ENCODE measurements around the gene DNAL1.

The DNAL1 gene, protein sequence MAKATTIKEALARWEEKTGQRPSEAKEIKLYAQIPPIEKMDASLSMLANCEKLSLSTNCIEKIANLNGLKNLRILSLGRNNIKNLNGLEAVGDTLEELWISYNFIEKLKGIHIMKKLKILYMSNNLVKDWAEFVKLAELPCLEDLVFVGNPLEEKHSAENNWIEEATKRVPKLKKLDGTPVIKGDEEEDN

DNA sequence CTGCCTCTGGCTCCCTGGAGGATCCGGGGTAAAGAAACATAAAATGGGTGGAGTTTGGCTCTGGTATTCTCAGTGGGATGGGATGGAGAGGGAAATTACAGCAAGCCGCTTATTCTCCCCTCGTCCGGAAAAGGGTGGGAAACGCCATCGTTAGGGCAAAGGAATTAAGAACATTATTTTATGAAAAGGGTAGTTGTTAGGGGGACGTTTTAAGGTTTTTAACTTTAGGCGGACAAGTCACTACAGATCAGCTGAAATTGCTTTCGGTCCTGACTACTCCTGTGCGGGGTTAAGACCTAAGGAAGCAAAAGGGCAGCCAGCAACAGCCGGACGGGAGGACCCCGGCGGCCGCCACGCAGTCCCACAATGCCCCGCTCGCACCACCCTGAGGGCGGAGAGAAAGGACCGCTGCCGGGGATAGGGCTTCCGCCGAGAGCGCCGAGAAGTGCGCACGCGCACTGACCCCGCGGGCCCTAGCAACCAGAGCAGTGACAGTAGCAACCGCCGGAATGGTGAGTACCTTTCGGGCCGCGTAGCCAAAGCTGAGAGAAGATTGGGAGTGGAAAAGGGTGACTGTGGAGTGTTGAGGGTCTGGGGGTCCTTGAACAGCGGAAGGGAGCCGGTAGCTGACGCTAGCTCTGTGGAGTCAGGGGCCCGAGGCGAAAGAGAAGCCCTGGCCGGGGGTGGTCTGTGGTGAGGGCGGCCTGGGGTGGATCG lies at the start of gene DNAL1:
DNAL1 (plus strand) TSS at position 456 of the 717 bp plus-strand sequence; CDS start at position 510, 54 bp downstream.
- peaks cover 7% of the 10 kb centered on the region for H3K36me3 Mint-ChIP-seq (ENCODE audit: insufficient read depth)
- H3K4me3 Mint-ChIP-seq = peak within 1 kb of the TSS; percentile 93
- H3K27me3 Mint-ChIP-seq = no peaks in the 10 kb centered on the region
- H3K9me3 Mint-ChIP-seq = no peaks in the 10 kb centered on the region
- peak within 1 kb of the TSS; percentile 98 for H3K27ac Mint-ChIP-seq (ENCODE audit: low read depth)
- ATAC-seq (replicated peaks; ENCODE audit: extremely low read depth, poor library complexity, severe bottlenecking) = peak; percentile 98
- peak; percentile 82 for DNase-seq (ENCODE audit: low spot score in 2 of 2)
- H3K4me1 Mint-ChIP-seq = peaks cover 15% of the 10 kb centered on the region

DNA sequence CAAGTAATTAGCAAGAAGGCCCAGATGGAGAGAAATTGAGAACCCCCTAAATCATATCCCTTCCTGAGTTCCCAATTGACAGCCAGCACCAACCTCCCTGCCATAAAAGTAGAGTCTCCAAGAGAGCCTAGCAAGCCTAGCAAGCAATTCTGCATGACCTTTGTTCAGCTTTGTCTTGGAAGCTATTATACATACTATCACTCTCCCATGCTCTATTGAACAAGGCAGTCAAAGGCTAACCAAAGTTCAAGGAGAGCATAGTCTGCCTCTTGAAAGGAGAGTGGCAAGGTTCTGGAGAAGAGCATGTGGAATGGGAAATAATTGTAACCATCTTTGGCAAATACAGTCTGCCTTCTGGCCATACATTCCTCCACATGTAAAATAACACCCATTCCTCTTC lies 45.3 kb upstream of the DNAL1 start:
- Mint-ChIP-seq H3K36me3 (ENCODE audit: insufficient read depth) (no peaks in the 10 kb centered on the region), H3K9me3 (no peaks in the 10 kb centered on the region), H3K4me3 (no peak overlapping the region), H3K27ac (ENCODE audit: low read depth) (no peak overlapping the region), H3K4me1 (no peaks in the 10 kb centered on the region), H3K27me3 (no peaks in the 10 kb centered on the region)
- ATAC-seq (replicated peaks; ENCODE audit: extremely low read depth, poor library complexity, severe bottlenecking) = no peak
- DNase-seq (ENCODE audit: low spot score in 2 of 2) = no peak

DNA sequence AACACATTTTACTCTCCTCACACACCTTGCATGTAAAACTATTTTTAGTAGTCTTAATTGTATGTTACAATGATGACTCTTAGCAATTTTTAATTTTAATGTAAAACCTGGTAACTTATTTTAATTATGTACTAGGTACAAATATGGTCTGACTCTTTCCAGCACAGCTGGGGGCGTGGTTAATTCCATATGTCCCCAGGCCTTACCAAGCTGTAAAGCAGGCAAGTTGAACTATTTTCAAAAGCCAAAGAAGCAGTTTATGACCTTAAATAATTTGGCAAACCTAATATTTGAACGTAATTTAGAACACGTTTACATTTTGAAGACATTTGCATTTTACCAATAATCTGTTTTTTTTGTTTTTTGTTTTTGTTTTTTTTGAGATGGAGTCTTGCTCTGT lies 41.8 kb upstream of the DNAL1 start:
- no peak overlapping the region for H3K4me3 Mint-ChIP-seq
- no peak for DNase-seq (ENCODE audit: low spot score in 2 of 2)
- no peak for ATAC-seq (replicated peaks; ENCODE audit: extremely low read depth, poor library complexity, severe bottlenecking)
- no peak overlapping the region for H3K27ac Mint-ChIP-seq (ENCODE audit: low read depth)
- no peaks in the 10 kb centered on the region for H3K4me1 Mint-ChIP-seq
- no peaks in the 10 kb centered on the region for H3K27me3 Mint-ChIP-seq
- no peaks in the 10 kb centered on the region for H3K36me3 Mint-ChIP-seq (ENCODE audit: insufficient read depth)
- no peaks in the 10 kb centered on the region for H3K9me3 Mint-ChIP-seq

DNA sequence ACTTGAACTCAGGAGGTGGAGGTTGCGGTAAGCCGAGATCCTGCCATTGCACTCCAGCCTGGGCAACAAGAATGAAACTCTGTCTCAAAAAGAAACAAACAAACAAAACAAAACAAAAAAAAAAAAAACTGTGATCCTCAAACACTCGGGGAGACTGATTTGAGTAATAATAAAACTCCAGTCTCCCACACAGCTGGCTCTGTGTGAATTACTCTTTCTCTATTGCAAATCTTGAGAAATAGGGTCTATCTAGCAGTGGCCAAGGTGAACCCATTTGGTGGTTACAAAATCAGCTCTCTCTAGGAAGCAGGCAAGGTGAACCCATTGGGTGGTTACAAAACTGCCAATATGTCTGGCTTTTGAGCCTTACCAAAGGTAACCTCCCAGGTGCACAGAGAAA lies 38.5 kb upstream of the DNAL1 start:
- H3K27ac Mint-ChIP-seq (ENCODE audit: low read depth) = no peak overlapping the region
- H3K9me3 Mint-ChIP-seq = no peaks in the 10 kb centered on the region
- no peaks in the 10 kb centered on the region for H3K4me1 Mint-ChIP-seq
- ATAC-seq (replicated peaks; ENCODE audit: extremely low read depth, poor library complexity, severe bottlenecking) (no peak), DNase-seq (ENCODE audit: low spot score in 2 of 2) (no peak)
- H3K36me3 Mint-ChIP-seq (ENCODE audit: insufficient read depth) = no peaks in the 10 kb centered on the region
- no peak overlapping the region for H3K4me3 Mint-ChIP-seq
- H3K27me3 Mint-ChIP-seq = no peaks in the 10 kb centered on the region

DNA sequence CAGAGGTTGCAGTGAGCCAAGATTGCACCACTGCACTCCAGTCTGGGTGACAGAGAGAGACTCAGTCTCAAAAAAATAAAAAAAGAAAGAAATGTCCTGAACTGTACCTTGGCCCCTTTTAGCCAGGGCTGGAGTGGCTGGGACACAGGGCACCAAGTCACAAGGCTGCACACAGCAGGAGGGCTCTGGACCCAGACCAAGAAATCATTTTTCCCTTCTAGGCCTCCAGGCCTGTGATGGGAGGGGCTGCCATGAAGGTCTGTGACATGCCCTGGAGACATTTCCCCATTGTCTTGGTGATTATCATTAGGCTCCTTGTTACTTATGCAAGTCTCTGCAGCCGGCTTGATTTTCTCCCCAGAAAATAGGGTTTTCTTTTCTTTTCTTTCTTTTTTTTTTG lies 37.5 kb upstream of the DNAL1 start:
- ATAC-seq (replicated peaks; ENCODE audit: extremely low read depth, poor library complexity, severe bottlenecking) (no peak), DNase-seq (ENCODE audit: low spot score in 2 of 2) (no peak)
- no peak overlapping the region for H3K27ac Mint-ChIP-seq (ENCODE audit: low read depth)
- H3K4me1 Mint-ChIP-seq = no peaks in the 10 kb centered on the region
- H3K4me3 Mint-ChIP-seq = no peak overlapping the region
- no peaks in the 10 kb centered on the region for H3K36me3 Mint-ChIP-seq (ENCODE audit: insufficient read depth)
- no peaks in the 10 kb centered on the region for H3K27me3 Mint-ChIP-seq
- H3K9me3 Mint-ChIP-seq = no peaks in the 10 kb centered on the region

DNA sequence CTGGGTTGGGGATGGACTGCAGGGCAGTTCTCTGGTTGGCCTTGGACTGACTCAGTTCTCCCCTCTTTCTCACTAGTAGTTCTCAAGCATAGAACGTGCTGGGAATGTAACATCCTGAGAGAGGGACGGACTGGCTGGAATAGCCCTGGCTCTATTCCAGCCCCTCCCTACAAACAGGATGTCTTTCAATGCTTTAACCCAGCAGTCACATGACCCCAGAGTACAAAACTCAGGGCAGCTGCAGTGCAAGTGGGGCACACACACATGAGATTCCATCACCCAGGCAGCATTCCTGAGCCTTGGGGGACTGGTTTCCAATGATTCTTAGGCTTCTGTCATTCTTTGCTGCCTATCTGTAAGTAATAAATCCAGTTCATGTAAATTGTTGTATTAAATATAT lies 34.1 kb upstream of the DNAL1 start:
- Mint-ChIP-seq H3K27me3 (no peaks in the 10 kb centered on the region), H3K4me1 (no peaks in the 10 kb centered on the region), H3K4me3 (no peak overlapping the region), H3K36me3 (ENCODE audit: insufficient read depth) (peaks cover 5% of the 10 kb centered on the region), H3K27ac (ENCODE audit: low read depth) (no peak overlapping the region), H3K9me3 (no peaks in the 10 kb centered on the region)
- no peak for DNase-seq (ENCODE audit: low spot score in 2 of 2)
- no peak for ATAC-seq (replicated peaks; ENCODE audit: extremely low read depth, poor library complexity, severe bottlenecking)

DNA sequence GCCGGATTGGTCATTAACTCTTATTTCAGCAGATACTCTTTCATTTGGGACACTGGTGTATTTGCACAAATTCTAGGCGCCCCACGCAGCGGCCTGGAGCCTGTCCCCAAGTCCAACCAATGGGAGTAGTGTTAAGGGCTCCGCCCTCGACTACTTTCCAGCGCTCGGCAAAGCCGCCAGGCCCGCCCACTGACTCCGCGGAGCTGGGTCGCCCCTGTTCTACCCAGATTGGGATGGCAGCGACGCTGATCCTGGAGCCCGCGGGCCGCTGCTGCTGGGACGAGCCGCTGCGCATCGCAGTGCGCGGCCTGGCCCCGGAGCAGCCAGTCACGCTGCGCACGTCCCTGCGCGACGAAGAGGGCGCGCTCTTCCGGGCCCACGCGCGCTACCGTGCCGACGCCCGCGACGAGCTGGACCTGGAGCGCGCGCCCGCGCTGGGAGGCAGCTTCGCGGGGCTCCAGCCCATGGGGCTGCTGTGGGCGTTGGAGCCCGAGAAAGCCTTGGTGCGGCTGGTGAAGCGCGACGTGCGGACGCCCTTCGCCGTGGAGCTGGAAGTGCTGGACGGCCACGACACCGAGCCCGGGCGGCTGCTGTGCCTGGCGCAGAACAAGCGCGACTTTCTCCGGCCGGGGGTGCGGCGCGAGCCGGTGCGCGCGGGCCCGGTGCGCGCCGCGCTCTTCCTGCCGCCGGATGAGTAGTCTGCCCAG lies 32.3 kb upstream of the DNAL1 start, which contains the start of gene ACOT6:
ACOT6 (plus strand) TSS at position 179 of the 707 bp plus-strand sequence; CDS start at position 234, 55 bp downstream.
- ATAC-seq (replicated peaks; ENCODE audit: extremely low read depth, poor library complexity, severe bottlenecking) (peak; percentile 94), DNase-seq (ENCODE audit: low spot score in 2 of 2) (peak; percentile 50 to 56)
- Mint-ChIP-seq H3K27me3 (no peaks in the 10 kb centered on the region), H3K4me3 (peak within 1 kb of the TSS; percentile 86), H3K27ac (ENCODE audit: low read depth) (peak within 1 kb of the TSS; percentile 87), H3K9me3 (no peaks in the 10 kb centered on the region), H3K36me3 (ENCODE audit: insufficient read depth) (peaks cover 5% of the 10 kb centered on the region), H3K4me1 (no peaks in the 10 kb centered on the region)

DNA sequence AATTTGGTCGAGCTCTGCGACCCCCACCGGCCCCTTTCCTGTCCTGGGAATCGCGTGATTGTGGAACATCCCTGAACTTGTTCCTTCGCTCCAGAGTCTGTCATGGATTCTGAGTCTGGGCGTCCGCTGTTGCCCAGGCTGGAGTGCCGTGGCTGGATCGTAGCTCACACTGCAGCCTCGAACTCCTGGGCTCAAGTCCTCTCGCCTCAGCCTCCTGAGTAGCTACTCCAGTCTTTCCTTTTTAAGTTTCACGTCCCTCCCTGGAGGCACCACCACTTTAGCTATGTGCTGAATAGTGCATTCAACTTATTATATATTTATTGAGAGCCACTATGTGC lies 31.8 kb upstream of the DNAL1 start:
- H3K27ac Mint-ChIP-seq (ENCODE audit: low read depth) = peak overlapping the region; percentile 87
- no peaks in the 10 kb centered on the region for H3K4me1 Mint-ChIP-seq

DNA sequence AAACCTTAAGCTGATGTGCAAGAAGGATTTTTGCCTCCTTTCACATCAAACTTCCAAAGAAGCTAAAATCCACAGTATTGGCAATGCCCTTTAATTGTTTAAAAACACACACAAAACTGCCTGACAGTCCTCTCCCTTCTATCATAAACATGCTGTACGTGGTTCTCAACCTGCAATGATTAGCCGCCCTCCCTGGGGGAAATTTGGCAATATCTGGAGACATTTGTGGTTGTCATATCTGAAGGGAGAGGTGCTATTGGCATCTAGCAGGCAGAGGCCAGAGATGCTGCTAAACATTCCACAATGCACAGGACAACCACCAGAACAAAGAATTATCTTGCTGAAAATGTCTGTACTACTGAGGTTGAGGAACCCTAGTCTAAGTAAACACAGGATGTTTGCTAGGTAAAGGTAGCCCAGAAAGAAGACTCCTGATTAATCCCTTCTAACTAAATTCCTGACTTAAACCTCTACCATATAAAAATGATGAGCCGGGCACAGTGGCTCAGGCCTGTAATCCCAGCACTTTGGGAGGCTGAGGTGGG lies 31.3 kb upstream of the DNAL1 start:
- peaks cover 5% of the 10 kb centered on the region for H3K36me3 Mint-ChIP-seq (ENCODE audit: insufficient read depth)
- no peaks in the 10 kb centered on the region for H3K9me3 Mint-ChIP-seq
- ATAC-seq (replicated peaks; ENCODE audit: extremely low read depth, poor library complexity, severe bottlenecking) (no peak), DNase-seq (ENCODE audit: low spot score in 2 of 2) (no peak)
- H3K27me3 Mint-ChIP-seq = no peaks in the 10 kb centered on the region
- H3K4me3 Mint-ChIP-seq = peak overlapping the region; percentile 86
- no peaks in the 10 kb centered on the region for H3K4me1 Mint-ChIP-seq
- peak overlapping the region; percentile 87 for H3K27ac Mint-ChIP-seq (ENCODE audit: low read depth)

More for the DNA sequence above, 31.8 kb upstream of the DNAL1 start:
- Mint-ChIP-seq H3K27me3 (no peaks in the 10 kb centered on the region), H3K9me3 (no peaks in the 10 kb centered on the region), H3K4me3 (peak overlapping the region; percentile 86), H3K36me3 (ENCODE audit: insufficient read depth) (peaks cover 5% of the 10 kb centered on the region)
- ATAC-seq (replicated peaks; ENCODE audit: extremely low read depth, poor library complexity, severe bottlenecking) = peak; percentile 7
- DNase-seq (ENCODE audit: low spot score in 2 of 2) = no peak

DNA sequence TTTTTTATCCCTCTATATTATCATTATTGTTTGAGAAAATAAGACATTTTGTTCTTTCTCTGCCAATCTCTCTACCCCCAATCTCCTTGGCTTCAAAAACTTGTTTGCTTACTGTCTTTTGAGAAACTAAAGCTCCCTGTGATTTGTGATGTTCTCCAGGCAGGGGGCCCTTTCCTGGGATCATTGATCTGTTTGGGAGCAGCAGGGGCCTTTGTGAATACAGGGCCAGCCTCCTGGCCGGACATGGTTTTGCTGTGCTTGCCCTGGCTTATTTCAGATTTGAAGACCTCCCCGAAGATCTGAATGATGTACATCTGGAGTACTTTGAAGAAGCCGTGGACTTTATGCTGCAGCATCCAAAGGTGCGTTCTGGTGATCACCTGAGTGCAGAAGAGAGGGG lies 28.0 kb upstream of the DNAL1 start:
- no peak for DNase-seq (ENCODE audit: low spot score in 2 of 2)
- ATAC-seq (replicated peaks; ENCODE audit: extremely low read depth, poor library complexity, severe bottlenecking) = no peak
- Mint-ChIP-seq H3K9me3 (no peaks in the 10 kb centered on the region), H3K4me3 (no peak overlapping the region), H3K4me1 (no peaks in the 10 kb centered on the region), H3K27ac (ENCODE audit: low read depth) (no peak overlapping the region), H3K27me3 (no peaks in the 10 kb centered on the region), H3K36me3 (ENCODE audit: insufficient read depth) (peaks cover 5% of the 10 kb centered on the region)

DNA sequence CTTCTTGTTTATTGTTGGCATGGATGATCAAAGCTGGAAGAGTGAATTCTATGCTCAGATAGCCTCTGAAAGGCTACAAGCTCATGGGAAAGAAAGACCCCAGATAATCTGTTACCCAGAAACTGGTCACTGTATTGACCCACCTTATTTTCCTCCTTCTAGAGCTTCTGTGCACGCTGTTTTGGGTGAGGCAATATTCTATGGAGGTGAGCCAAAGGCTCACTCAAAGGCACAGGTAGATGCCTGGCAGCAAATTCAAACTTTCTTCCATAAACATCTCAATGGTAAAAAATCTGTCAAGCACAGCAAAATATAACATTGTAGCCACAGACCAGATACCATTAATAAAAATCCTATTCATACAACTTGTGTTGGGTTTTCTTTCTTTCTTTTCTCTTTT lies 25.3 kb upstream of the DNAL1 start:
- DNase-seq (ENCODE audit: low spot score in 2 of 2) (no peak), ATAC-seq (replicated peaks; ENCODE audit: extremely low read depth, poor library complexity, severe bottlenecking) (no peak)
- peaks cover 2% of the 10 kb centered on the region for H3K36me3 Mint-ChIP-seq (ENCODE audit: insufficient read depth)
- no peaks in the 10 kb centered on the region for H3K9me3 Mint-ChIP-seq
- no peak overlapping the region for H3K27ac Mint-ChIP-seq (ENCODE audit: low read depth)
- no peaks in the 10 kb centered on the region for H3K4me1 Mint-ChIP-seq
- H3K27me3 Mint-ChIP-seq = no peaks in the 10 kb centered on the region
- no peak overlapping the region for H3K4me3 Mint-ChIP-seq

DNA sequence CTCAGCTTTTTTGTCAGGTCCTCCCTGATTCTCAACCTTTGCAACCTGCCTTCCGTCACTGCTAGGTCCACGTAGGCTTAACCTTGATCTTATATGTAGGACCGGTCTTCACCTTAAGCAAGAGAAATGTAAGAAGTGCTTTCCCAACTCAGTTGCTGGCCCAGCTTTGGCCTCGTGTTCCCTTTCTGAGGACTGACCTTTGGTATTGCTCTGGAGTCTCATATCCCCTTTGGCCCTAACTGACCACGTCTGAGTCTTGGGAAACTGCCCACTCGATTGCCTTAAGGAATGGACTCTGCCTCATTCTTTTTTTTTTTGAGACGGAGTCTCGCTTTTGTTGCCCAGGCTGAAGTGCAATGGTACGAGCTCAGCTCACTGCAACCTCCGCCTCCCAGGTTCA lies 24.5 kb upstream of the DNAL1 start:
- Mint-ChIP-seq H3K4me3 (no peak overlapping the region), H3K4me1 (no peaks in the 10 kb centered on the region), H3K36me3 (ENCODE audit: insufficient read depth) (peaks cover 2% of the 10 kb centered on the region), H3K27ac (ENCODE audit: low read depth) (no peak overlapping the region), H3K27me3 (no peaks in the 10 kb centered on the region), H3K9me3 (no peaks in the 10 kb centered on the region)
- DNase-seq (ENCODE audit: low spot score in 2 of 2) (no peak), ATAC-seq (replicated peaks; ENCODE audit: extremely low read depth, poor library complexity, severe bottlenecking) (no peak)

Measured in central memory CD8-positive, alpha-beta T cell (primary cell).